Measurements from ENCODE around the gene TIAM1.

Gene TIAM1

GRCh38 chr21:31331231-31331630 is 12.8 kb downstream of the TIAM1 start:
- peaks cover 4% of the 10 kb centered on the region; the same call in 1 of the 2 replicates for H3K9me3 ChIP-seq (ENCODE audit: control insufficient read depth, insufficient read depth, low read length)
- no peak overlapping the region for H3K9ac ChIP-seq (ENCODE audit: low read depth, low read length)
- H3K36me3 ChIP-seq (ENCODE audit: insufficient read depth, low read length): no peaks in the 10 kb centered on the region; the same call in 1 of the 2 replicates
- H3K4me1 ChIP-seq (ENCODE audit: insufficient read depth, low read length): no peaks in the 10 kb centered on the region

GRCh38 chr21:31330144-31330483 is 13.9 kb downstream of the TIAM1 start:
- peaks cover 4% of the 10 kb centered on the region; the same call in 1 of the 2 replicates for H3K9me3 ChIP-seq (ENCODE audit: control insufficient read depth, insufficient read depth, low read length)
- H3K9ac ChIP-seq (ENCODE audit: low read depth, low read length): no peak overlapping the region
- no peaks in the 10 kb centered on the region for H3K4me1 ChIP-seq (ENCODE audit: insufficient read depth, low read length)
- H3K36me3 ChIP-seq (ENCODE audit: insufficient read depth, low read length): no peaks in the 10 kb centered on the region; the same call in 1 of the 2 replicates

- Histone ChIP-seq H3K36me3 (ENCODE audit: insufficient read depth, low read length) (no peaks in the 10 kb centered on the region; the same call in 1 of the 2 replicates), H3K9me3 (ENCODE audit: control insufficient read depth, insufficient read depth, low read length) (peaks cover 4% of the 10 kb centered on the region; the same call in 1 of the 2 replicates), H3K4me1 (ENCODE audit: insufficient read depth, low read length) (no peaks in the 10 kb centered on the region), H3K9ac (ENCODE audit: low read depth, low read length) (no peak overlapping the region)
Observed at GRCh38 chr21:31329456-31330143, 14.5 kb downstream of the TIAM1 start.

- H3K9ac ChIP-seq (ENCODE audit: low read depth, low read length): no peak overlapping the region
- no peaks in the 10 kb centered on the region for H3K4me1 ChIP-seq (ENCODE audit: insufficient read depth, low read length)
- H3K9me3 ChIP-seq (ENCODE audit: control insufficient read depth, insufficient read depth, low read length): peaks cover 4% of the 10 kb centered on the region; the same call in 1 of the 2 replicates
- no peaks in the 10 kb centered on the region; the same call in 1 of the 2 replicates for H3K36me3 ChIP-seq (ENCODE audit: insufficient read depth, low read length)
Observed at GRCh38 chr21:31326522-31327242, 17.4 kb downstream of the TIAM1 start.

- Histone ChIP-seq H3K36me3 (ENCODE audit: insufficient read depth, low read length) (no peaks in the 10 kb centered on the region), H3K9me3 (ENCODE audit: control insufficient read depth, insufficient read depth, low read length) (no peaks in the 10 kb centered on the region), H3K4me1 (ENCODE audit: insufficient read depth, low read length) (0 out of 2 replicates have a peak, but pooled peaks cover 8% of the 10 kb centered on the region), H3K9ac (ENCODE audit: low read depth, low read length) (no peak overlapping the region)
Observed at GRCh38 chr21:31318971-31319370, 25.1 kb downstream of the TIAM1 start.

GRCh38 chr21:31317688-31318087 is 26.4 kb downstream of the TIAM1 start:
- Histone ChIP-seq H3K4me1 (ENCODE audit: insufficient read depth, low read length) (0 out of 2 replicates have a peak, but pooled peaks cover 8% of the 10 kb centered on the region), H3K9ac (ENCODE audit: low read depth, low read length) (no peak overlapping the region), H3K9me3 (ENCODE audit: control insufficient read depth, insufficient read depth, low read length) (no peaks in the 10 kb centered on the region), H3K36me3 (ENCODE audit: insufficient read depth, low read length) (no peaks in the 10 kb centered on the region)

GRCh38 chr21:31316488-31317169 is 27.4 kb downstream of the TIAM1 start:
- Histone ChIP-seq H3K36me3 (ENCODE audit: insufficient read depth, low read length) (no peaks in the 10 kb centered on the region), H3K4me1 (ENCODE audit: insufficient read depth, low read length) (peaks cover 10% of the 10 kb centered on the region; the same call in 1 of the 2 replicates), H3K9me3 (ENCODE audit: control insufficient read depth, insufficient read depth, low read length) (no peaks in the 10 kb centered on the region), H3K9ac (ENCODE audit: low read depth, low read length) (no peak overlapping the region)

GRCh38 chr21:31316072-31316471 is 28.0 kb downstream of the TIAM1 start:
- no peaks in the 10 kb centered on the region for H3K9me3 ChIP-seq (ENCODE audit: control insufficient read depth, insufficient read depth, low read length)
- no peaks in the 10 kb centered on the region for H3K36me3 ChIP-seq (ENCODE audit: insufficient read depth, low read length)
- peaks cover 15% of the 10 kb centered on the region for H3K4me1 ChIP-seq (ENCODE audit: insufficient read depth, low read length)
- H3K9ac ChIP-seq (ENCODE audit: low read depth, low read length): no peak overlapping the region

- H3K9me3 ChIP-seq (ENCODE audit: control insufficient read depth, insufficient read depth, low read length): no peaks in the 10 kb centered on the region
- H3K4me1 ChIP-seq (ENCODE audit: insufficient read depth, low read length): peaks cover 17% of the 10 kb centered on the region
- no peaks in the 10 kb centered on the region for H3K36me3 ChIP-seq (ENCODE audit: insufficient read depth, low read length)
- no peak overlapping the region for H3K9ac ChIP-seq (ENCODE audit: low read depth, low read length)
Observed at GRCh38 chr21:31310750-31311149, 33.3 kb downstream of the TIAM1 start.

GRCh38 chr21:31308584-31308983 is 35.5 kb downstream of the TIAM1 start:
- no peaks in the 10 kb centered on the region for H3K9me3 ChIP-seq (ENCODE audit: control insufficient read depth, insufficient read depth, low read length)
- no peaks in the 10 kb centered on the region for H3K36me3 ChIP-seq (ENCODE audit: insufficient read depth, low read length)
- H3K4me1 ChIP-seq (ENCODE audit: insufficient read depth, low read length): peaks cover 17% of the 10 kb centered on the region
- no peak overlapping the region for H3K9ac ChIP-seq (ENCODE audit: low read depth, low read length)

- Histone ChIP-seq H3K4me1 (ENCODE audit: insufficient read depth, low read length) (peaks cover 8% of the 10 kb centered on the region), H3K36me3 (ENCODE audit: insufficient read depth, low read length) (no peaks in the 10 kb centered on the region), H3K9ac (ENCODE audit: low read depth, low read length) (no peak overlapping the region)
Observed at GRCh38 chr21:31305888-31306287, 38.2 kb downstream of the TIAM1 start.

GRCh38 chr21:31299291-31300147 is 44.5 kb downstream of the TIAM1 start:
- no peaks in the 10 kb centered on the region; the same call in 1 of the 2 replicates for H3K36me3 ChIP-seq (ENCODE audit: insufficient read depth, low read length)
- no peaks in the 10 kb centered on the region for H3K9me3 ChIP-seq (ENCODE audit: control insufficient read depth, insufficient read depth, low read length)
- H3K9ac ChIP-seq (ENCODE audit: low read depth, low read length): no peak overlapping the region
- H3K4me1 ChIP-seq (ENCODE audit: insufficient read depth, low read length): 0 out of 2 replicates have a peak, but pooled peaks cover 2% of the 10 kb centered on the region

More at GRCh38 chr21:31305888-31306287, 38.2 kb downstream of the TIAM1 start:
- H3K9me3 ChIP-seq (ENCODE audit: control insufficient read depth, insufficient read depth, low read length): no peaks in the 10 kb centered on the region

- peaks cover 9% of the 10 kb centered on the region; the same call in 1 of the 2 replicates for H3K4me1 ChIP-seq (ENCODE audit: insufficient read depth, low read length)
- H3K9me3 ChIP-seq (ENCODE audit: control insufficient read depth, insufficient read depth, low read length): no peaks in the 10 kb centered on the region
- no peaks in the 10 kb centered on the region; the same call in none of the 2 replicates for H3K36me3 ChIP-seq (ENCODE audit: insufficient read depth, low read length)
- no peak overlapping the region for H3K9ac ChIP-seq (ENCODE audit: low read depth, low read length)
Observed at GRCh38 chr21:31298618-31299269, 45.3 kb downstream of the TIAM1 start.
